Ovary (tissue), 9 donors: Measurements from ENCODE around the gene FRMD4A. TPM values are rescaled to one million over a fixed set of nuclear protein-coding genes. Genes with fewer than 3 reads are reported as not detected.

ENCODE experiments used
- DNase-seq, 5 donors: peaks; one replicate each; pipeline ENCODE4 v3.0.0-alpha.2; 2019 to 2020
- H3K27ac ChIP-seq, 2 donors: fragments of 200-600 bp; one replicate each; pipeline versions ENCODE4 v1.5.1 to v1.8.0; 2019 to 2022
- H3K27me3 ChIP-seq: fragments of 200-600 bp; one replicate; pipeline ENCODE4 v1.8.0; 2022
- H3K36me3 ChIP-seq: fragments of 200-600 bp; sonication (generic); one replicate; pipeline ENCODE4 v1.5.1; 2019
- H3K4me1 ChIP-seq: one replicate; pipeline ENCODE4 v1.8.1; 2013; ENCODE audit warnings: mild to moderate bottlenecking, moderate library complexity; ENCODE audit not compliant: insufficient read depth
- H3K4me3 ChIP-seq: fragments of 200-600 bp; sonication (generic); one replicate; pipeline ENCODE4 v1.5.1; 2017
- H3K9me3 ChIP-seq, 2 donors: fragments of 200-600 bp in 1 of 2; sonication (generic) in 1 of 2; one replicate each; pipeline versions ENCODE4 v1.5.1 to v1.8.1; 2013 to 2019; ENCODE audit warnings: mild to moderate bottlenecking in 1 of 2, moderate library complexity in 1 of 2
- EP300 ChIP-seq: sonication (generic); formaldehyde crosslinking; IDR thresholded peaks from one replicate; pipeline ENCODE4 v1.6.1; 2017; ENCODE audit warnings: antibody characterized with exemption
- POLR2A ChIP-seq: fragments of 450-650 bp; IDR thresholded peaks from one replicate; pipeline ENCODE4 v1.6.1; 2017; ENCODE audit warnings: antibody characterized with exemption, mild to moderate bottlenecking, moderate library complexity
- WGBS, 3 donors: extraction: QIAGEN DNeasy Blood & Tissue Kit in 1 of 3; methylation state at CpG; one replicate each; pipeline versions ENCODE4 v1.1.5 to v1.1.7; 2013 to 2017; 5-methylcytosine and 5-hydroxymethylcytosine counted together
- intact Hi-C, 4 donors: fragments of 100-400 bp; cut with DNase I; formaldehyde crosslinking; loops; one replicate each; pipeline versions ENCODE4 v1.11.0 to v1.15.1; 2022 to 2023
- polyA plus RNA-seq, 2 donors: library from polyadenylated mRNA; stranded (reverse); fragments of 200-250 nt in 1 of 2; fragments of 350-450 nt in 1 of 2; fragmentation: Illumina TruSeq in 1 of 2; extraction: RNeasy Lipid Tissue Mini Kit (QIAGEN cat#74804) in 1 of 2; gene quantifications; one replicate each; pipeline ENCODE4 v1.2.3, GENCODE V29; 2013 to 2014
- total RNA-seq, 7 donors: library from RNA; depleted of rRNA in 2 of 7; stranded (reverse); fragments of >200 nt in 2 of 7; fragmentation: NEBNext Ultra II Directional in 3 of 7; extraction: Animal tissue kit (Norgen Biotek cat#: 25700) in 3 of 7; gene quantifications; one replicate each; pipeline versions ENCODE4 v1.1.0 to v1.2.4, GENCODE V29; 2016 to 2023
- TF ChIP-seq, protein P1 (sequence below), 3 donors: fragments of 450-650 bp in 2 of 3; fragments of 200-600 bp in 1 of 3; IDR thresholded peaks; one replicate each; pipeline versions ENCODE4 v1.5.1 to v1.8.0; 2016 to 2022; ENCODE audit warnings: antibody characterized with exemption in 3 of 3, mild to moderate bottlenecking in 1 of 3
- donor health status: DM: no; HTN: no; CAD: no; lungs with moderate emphysema.
- donor health status: DM: no; HTN: no; CAD: no.
- donor health status: Bipolar disorder and iron deficiency.
- donor health status: DM: yes; HTN: yes; CAD: no.
- donor health status: DM: no; HTN: no; CAD: no.
- donor health status: DM: yes; HTN: yes; CAD: no.

The FRMD4A gene
- total and polyA plus RNA-seq, 9 donors, result 5.5 to 24.7 (median 11.3) TPM

GRCh38 chr10:14003517-14004184, 327.1 kb downstream of the FRMD4A start:
- DNase-seq, result no peak
- intact Hi-C loops, result no loop called here
- Histone ChIP-seq H3K27ac (no peak overlapping the region), H3K9me3 (no peaks in the 10 kb centered on the region), H3K4me1 (no peaks in the 10 kb centered on the region), H3K4me3 (no peak overlapping the region), H3K36me3 (no peaks in the 10 kb centered on the region), H3K27me3 (no peaks in the 10 kb centered on the region)
- 80 to 88% (median 81%) methylated on average over 9 of the region's 9 CpGs for WGBS, 3 donors
- TF ChIP-seq EP300, result no peak
- no peak for TF ChIP-seq POLR2A
- TF ChIP-seq, protein P1, sequence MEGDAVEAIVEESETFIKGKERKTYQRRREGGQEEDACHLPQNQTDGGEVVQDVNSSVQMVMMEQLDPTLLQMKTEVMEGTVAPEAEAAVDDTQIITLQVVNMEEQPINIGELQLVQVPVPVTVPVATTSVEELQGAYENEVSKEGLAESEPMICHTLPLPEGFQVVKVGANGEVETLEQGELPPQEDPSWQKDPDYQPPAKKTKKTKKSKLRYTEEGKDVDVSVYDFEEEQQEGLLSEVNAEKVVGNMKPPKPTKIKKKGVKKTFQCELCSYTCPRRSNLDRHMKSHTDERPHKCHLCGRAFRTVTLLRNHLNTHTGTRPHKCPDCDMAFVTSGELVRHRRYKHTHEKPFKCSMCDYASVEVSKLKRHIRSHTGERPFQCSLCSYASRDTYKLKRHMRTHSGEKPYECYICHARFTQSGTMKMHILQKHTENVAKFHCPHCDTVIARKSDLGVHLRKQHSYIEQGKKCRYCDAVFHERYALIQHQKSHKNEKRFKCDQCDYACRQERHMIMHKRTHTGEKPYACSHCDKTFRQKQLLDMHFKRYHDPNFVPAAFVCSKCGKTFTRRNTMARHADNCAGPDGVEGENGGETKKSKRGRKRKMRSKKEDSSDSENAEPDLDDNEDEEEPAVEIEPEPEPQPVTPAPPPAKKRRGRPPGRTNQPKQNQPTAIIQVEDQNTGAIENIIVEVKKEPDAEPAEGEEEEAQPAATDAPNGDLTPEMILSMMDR (IDR thresholded peaks at IDR 0.05), result no peak

- TF ChIP-seq EP300 (no peak), POLR2A (no peak)
- TF ChIP-seq, protein P1 (IDR thresholded peaks at IDR 0.05), result no peak
- DNase-seq, result no peak
- no peak overlapping the region for H3K4me3 ChIP-seq
- no peak overlapping the region for H3K27ac ChIP-seq
- WGBS, 3 donors, result 78 to 87% (median 83%) methylated on average over 10 of the region's 10 CpGs
- intact Hi-C loops, result no loop called here
- H3K4me1 ChIP-seq, result no peaks in the 10 kb centered on the region
- no peaks in the 10 kb centered on the region for H3K36me3 ChIP-seq
- no peaks in the 10 kb centered on the region for H3K27me3 ChIP-seq
- no peaks in the 10 kb centered on the region for H3K9me3 ChIP-seq
These were observed 329.3 kb downstream of the FRMD4A start for GRCh38 chr10:14001298-14002040.

GRCh38 chr10:13998163-13998835, 332.4 kb downstream of the FRMD4A start:
- no peaks in the 10 kb centered on the region for H3K27me3 ChIP-seq
- intact Hi-C loops, result no loop called here
- no peak for DNase-seq
- no peaks in the 10 kb centered on the region for H3K4me1 ChIP-seq
- H3K27ac ChIP-seq, result no peak overlapping the region
- WGBS, 3 donors, result 70 to 90% (median 89%) methylated on average over 5 of the region's 5 CpGs
- H3K4me3 ChIP-seq, result no peak overlapping the region
- H3K9me3 ChIP-seq, result no peaks in the 10 kb centered on the region
- H3K36me3 ChIP-seq, result no peaks in the 10 kb centered on the region
- TF ChIP-seq, protein P1 (IDR thresholded peaks at IDR 0.05), result no peak
- TF ChIP-seq POLR2A, result no peak
- no peak for TF ChIP-seq EP300

DNA sequence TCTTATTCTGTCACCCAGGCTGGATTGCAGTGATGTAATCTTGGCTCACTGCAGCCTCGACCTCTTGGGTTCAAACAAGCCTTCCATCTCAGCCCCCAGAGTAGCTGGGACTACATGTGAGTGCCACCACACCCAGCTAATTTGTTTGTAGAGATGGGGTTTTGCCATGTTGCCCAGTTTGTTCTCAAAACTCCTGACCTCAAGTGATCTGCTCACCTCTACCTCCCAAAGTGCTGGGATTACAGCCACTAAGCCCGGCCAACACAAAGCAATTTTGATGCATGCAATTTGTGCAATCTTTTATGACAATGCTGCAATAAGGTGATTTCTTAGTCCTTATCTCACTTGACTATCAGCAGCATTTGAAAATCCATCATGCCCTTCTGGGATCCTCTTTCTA, 333.1 kb downstream of the FRMD4A start:
- intact Hi-C loops, result no loop called here
- no peaks in the 10 kb centered on the region for H3K36me3 ChIP-seq
- no peaks in the 10 kb centered on the region for H3K9me3 ChIP-seq
- H3K27me3 ChIP-seq, result no peaks in the 10 kb centered on the region
- no peak overlapping the region for H3K27ac ChIP-seq
- TF ChIP-seq, protein P1 (IDR thresholded peaks at IDR 0.05), result no peak
- no peak for TF ChIP-seq EP300
- TF ChIP-seq POLR2A, result no peak
- H3K4me1 ChIP-seq, result no peaks in the 10 kb centered on the region
- WGBS, 3 donors, result 79 to 88% (median 81%) methylated on average over 2 of the region's 2 CpGs
- no peak overlapping the region for H3K4me3 ChIP-seq
- DNase-seq, result no peak
